GM18951 (cell line): Measurements from ENCODE around the gene LAMP5.

ENCODE experiments used
- POLR2A ChIP-seq: IDR thresholded peaks from 4 replicates; pipeline ENCODE4 v1.6.1; 2011; ENCODE audit warnings: mild to moderate bottlenecking; ENCODE audit not compliant: insufficient read length, insufficient read depth; ENCODE audit errors: extremely low read depth
- in situ Hi-C: fragments of 300-500 bp; cut with MboI; formaldehyde crosslinking; loops from one replicate; pipeline ENCODE4 v1.12.0; 2022; ENCODE audit warnings: low sequenced_read_pairs, mixed read lengths, inconsistent platforms; ENCODE audit not compliant: unreplicated experiment

LAMP5 gene

GRCh38 chr20:9507544-9508239 is 6.7 kb upstream of the LAMP5 start:
- TF ChIP-seq POLR2A = no peak
- in situ Hi-C loops = no loop called here

GRCh38 chr20:9508240-9508661 is 6.1 kb upstream of the LAMP5 start:
- in situ Hi-C loops = no loop called here
- no peak for TF ChIP-seq POLR2A

GRCh38 chr20:9508696-9509178 is 5.7 kb upstream of the LAMP5 start:
- no peak for TF ChIP-seq POLR2A
- in situ Hi-C loops = no loop called here

- TF ChIP-seq POLR2A = no peak
- in situ Hi-C loops = no loop called here
Observed at GRCh38 chr20:9509246-9509645, 5.1 kb upstream of the LAMP5 start.

- in situ Hi-C loops = no loop called here
Observed at GRCh38 chr20:9510911-9511310, 3.5 kb upstream of the LAMP5 start.

GRCh38 chr20:9514072-9514460 is 324 bp upstream of the LAMP5 start:
- TF ChIP-seq POLR2A = no peak
- in situ Hi-C loops = no loop called here

More at GRCh38 chr20:9510911-9511310, 3.5 kb upstream of the LAMP5 start:
- TF ChIP-seq POLR2A = no peak

- TF ChIP-seq POLR2A = no peak
- in situ Hi-C loops = no loop called here
Observed at GRCh38 chr20:9515214-9515585, 810 bp downstream of the LAMP5 start.

GRCh38 chr20:9515741-9516233 is 1.4 kb downstream of the LAMP5 start:
- in situ Hi-C loops = no loop called here

GRCh38 chr20:9516234-9516871 is 2.0 kb downstream of the LAMP5 start:
- in situ Hi-C loops = no loop called here
- TF ChIP-seq POLR2A = no peak

More at GRCh38 chr20:9515741-9516233, 1.4 kb downstream of the LAMP5 start:
- no peak for TF ChIP-seq POLR2A

GRCh38 chr20:9517297-9518162 is 3.1 kb downstream of the LAMP5 start:
- no peak for TF ChIP-seq POLR2A
- in situ Hi-C loops = no loop called here

GRCh38 chr20:9518576-9519175 is 4.3 kb downstream of the LAMP5 start:
- in situ Hi-C loops = no loop called here
- TF ChIP-seq POLR2A = no peak

- in situ Hi-C loops = no loop called here
- no peak for TF ChIP-seq POLR2A
Observed at GRCh38 chr20:9520086-9520485, 5.7 kb downstream of the LAMP5 start.

- in situ Hi-C loops = no loop called here
- TF ChIP-seq POLR2A = no peak
Observed at GRCh38 chr20:9523636-9524035, 9.2 kb downstream of the LAMP5 start.
